ENCODE measurements around the gene CYFIP1.

The CYFIP1 gene

GRCh38 chr15:22863356-22863755, 116.8 kb downstream of the CYFIP1 start:
- DNase-seq: no peak

- DNase-seq: no peak
Measured at GRCh38 chr15:22861161-22861560, 119.0 kb downstream of the CYFIP1 start.

- DNase-seq: no peak
Measured at GRCh38 chr15:22856659-22857058, 123.5 kb downstream of the CYFIP1 start.

GRCh38 chr15:22855791-22856190, 124.4 kb downstream of the CYFIP1 start:
- DNase-seq: no peak

GRCh38 chr15:22851513-22851912, 128.7 kb downstream of the CYFIP1 start:
- no peak for DNase-seq

- DNase-seq: no peak
Measured at GRCh38 chr15:22850055-22850454, 130.1 kb downstream of the CYFIP1 start.

- DNase-seq: no peak
Measured at GRCh38 chr15:22846073-22846472, 134.1 kb downstream of the CYFIP1 start.

- DNase-seq: no peak
Measured at GRCh38 chr15:22845289-22845900, 134.8 kb downstream of the CYFIP1 start.

GRCh38 chr15:22844421-22845288, 135.5 kb downstream of the CYFIP1 start:
- no peak for DNase-seq

- DNase-seq: no peak
Measured at GRCh38 chr15:22839046-22839695, 141.0 kb downstream of the CYFIP1 start.

GRCh38 chr15:22838292-22839042, 141.7 kb downstream of the CYFIP1 start, which contains the start of gene NIPA2:
NIPA2 (plus strand) TSS chr15:22838666; CDS start chr15:22851732, 13,066 bp downstream.
- peak; percentile 98 to 99 (median 98) for DNase-seq

GRCh38 chr15:22831473-22831872, 148.7 kb downstream of the CYFIP1 start:
- no peak for DNase-seq

GRCh38 chr15:22827125-22827524, 153.0 kb downstream of the CYFIP1 start:
- no peak for DNase-seq

GRCh38 chr15:22823495-22824128, 156.6 kb downstream of the CYFIP1 start:
- DNase-seq: no peak

GRCh38 chr15:22819651-22820050, 160.5 kb downstream of the CYFIP1 start:
- no peak for DNase-seq
